ENCODE measurements around the gene AVL9.
"Not testable (repeated sequence)": the region's sequence is repeated elsewhere in the genome, so short reads cannot be mapped to it uniquely, and the experiment has no call there.

Gene AVL9

GRCh38 chr7:32611201-32612099 is 116.2 kb downstream of the AVL9 start:
- no peak for TF ChIP-seq ZNF274 (IDR thresholded peaks at IDR 0.05; ENCODE audit: low read depth, low read length)
- H3K4me3 ChIP-seq (ENCODE audit: low read length) = no peak overlapping the region

GRCh38 chr7:32616625-32617024 is 121.3 kb downstream of the AVL9 start:
- H3K4me3 ChIP-seq (ENCODE audit: low read length) = no peak overlapping the region
- TF ChIP-seq ZNF274 (IDR thresholded peaks at IDR 0.05; ENCODE audit: low read depth, low read length) = no peak

DNA sequence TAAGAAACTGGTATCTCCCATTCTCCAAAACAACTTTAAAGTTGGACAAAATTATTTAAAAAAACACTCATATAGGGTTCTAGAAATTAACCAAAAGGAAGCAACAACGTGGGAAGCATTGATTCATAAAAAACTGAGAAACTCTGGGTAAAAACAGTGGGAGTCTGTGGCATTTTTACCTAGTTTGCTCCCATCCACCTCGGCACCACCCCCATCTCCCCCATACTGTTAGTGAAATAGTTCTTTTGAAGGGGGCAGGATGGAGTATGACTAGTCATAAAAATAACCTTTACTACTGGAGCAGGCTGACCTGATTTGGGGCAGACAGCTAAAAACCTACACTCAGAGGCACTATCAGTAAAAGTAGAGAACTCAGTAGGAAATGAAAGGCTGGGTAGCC is 123.2 kb downstream of the AVL9 start:
- no peak for TF ChIP-seq ZNF274 (IDR thresholded peaks at IDR 0.05; ENCODE audit: low read depth, low read length)
- no peak overlapping the region for H3K4me3 ChIP-seq (ENCODE audit: low read length)

DNA sequence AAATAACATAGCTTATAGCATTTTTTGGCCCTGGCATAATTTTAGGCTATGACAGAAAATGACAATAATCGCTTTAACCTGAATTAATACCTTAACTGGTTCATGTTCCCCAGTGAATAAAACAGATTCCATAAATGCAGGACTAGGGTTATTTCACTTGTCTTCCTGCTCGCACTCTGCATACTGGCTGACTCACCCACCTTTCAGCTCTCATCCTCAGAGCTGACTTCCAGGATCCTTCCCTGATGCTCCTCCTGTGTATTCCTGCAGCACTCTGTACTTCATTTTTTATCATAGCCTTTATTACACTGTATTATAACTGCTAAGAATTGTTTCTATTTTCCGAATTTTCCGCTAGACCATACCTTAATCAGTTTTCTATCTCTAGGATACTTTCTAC is 123.7 kb downstream of the AVL9 start:
- no peak for TF ChIP-seq ZNF274 (IDR thresholded peaks at IDR 0.05; ENCODE audit: low read depth, low read length)
- H3K4me3 ChIP-seq (ENCODE audit: low read length) = no peak overlapping the region

GRCh38 chr7:32619416-32619815 is 124.1 kb downstream of the AVL9 start:
- not testable (repeated sequence) for H3K4me3 ChIP-seq (ENCODE audit: low read length)

- TF ChIP-seq ZNF274 (IDR thresholded peaks at IDR 0.05; ENCODE audit: low read depth, low read length) = no peak
- no peak overlapping the region for H3K4me3 ChIP-seq (ENCODE audit: low read length)
Measured at GRCh38 chr7:32631021-32631420, 135.7 kb downstream of the AVL9 start.

DNA sequence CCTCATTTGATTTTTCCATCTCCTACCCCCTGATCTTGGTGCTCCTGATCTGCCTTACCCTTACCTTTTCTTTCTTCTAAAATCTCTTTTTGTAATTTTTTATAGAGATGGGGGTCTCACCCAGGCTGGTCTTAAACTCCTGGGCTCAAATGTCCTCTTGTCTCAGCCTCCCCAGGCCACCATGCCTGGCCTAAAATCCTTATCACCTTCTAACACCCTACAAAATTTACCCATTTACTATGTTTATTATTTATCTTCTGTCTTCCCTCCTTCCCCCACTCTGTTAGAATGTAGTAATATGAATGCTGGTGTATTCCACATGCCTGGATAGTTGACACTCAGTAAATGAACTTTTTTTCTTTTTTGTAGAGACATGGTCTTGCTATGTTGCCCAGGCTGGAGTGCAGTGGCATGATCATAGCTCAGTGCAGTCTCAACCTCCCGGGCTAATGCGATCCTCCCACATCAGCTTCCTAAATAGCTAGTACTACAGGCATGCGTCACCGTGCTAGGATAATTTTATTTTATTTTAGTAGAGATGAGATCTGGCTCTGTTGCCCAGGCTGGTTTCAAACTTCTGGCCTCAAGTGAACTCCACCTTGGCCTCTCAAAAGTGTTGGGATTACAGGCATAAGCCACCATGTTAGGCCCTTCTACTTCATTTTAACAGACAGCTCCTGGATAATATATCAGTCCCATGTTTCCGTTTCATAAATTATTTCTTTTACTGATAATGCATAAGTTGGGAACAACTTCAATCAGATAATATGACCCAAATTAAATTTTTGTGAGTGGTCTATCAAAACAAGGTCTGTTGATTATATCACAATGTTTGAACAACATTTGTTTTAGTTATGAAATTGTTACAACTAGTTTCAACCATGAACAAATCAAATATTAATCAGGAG is 136.6 kb downstream of the AVL9 start:
- H3K4me3 ChIP-seq (ENCODE audit: low read length) = not testable (repeated sequence)

- not testable (repeated sequence) for H3K4me3 ChIP-seq (ENCODE audit: low read length)
Measured at GRCh38 chr7:32633446-32633845, 138.2 kb downstream of the AVL9 start.

DNA sequence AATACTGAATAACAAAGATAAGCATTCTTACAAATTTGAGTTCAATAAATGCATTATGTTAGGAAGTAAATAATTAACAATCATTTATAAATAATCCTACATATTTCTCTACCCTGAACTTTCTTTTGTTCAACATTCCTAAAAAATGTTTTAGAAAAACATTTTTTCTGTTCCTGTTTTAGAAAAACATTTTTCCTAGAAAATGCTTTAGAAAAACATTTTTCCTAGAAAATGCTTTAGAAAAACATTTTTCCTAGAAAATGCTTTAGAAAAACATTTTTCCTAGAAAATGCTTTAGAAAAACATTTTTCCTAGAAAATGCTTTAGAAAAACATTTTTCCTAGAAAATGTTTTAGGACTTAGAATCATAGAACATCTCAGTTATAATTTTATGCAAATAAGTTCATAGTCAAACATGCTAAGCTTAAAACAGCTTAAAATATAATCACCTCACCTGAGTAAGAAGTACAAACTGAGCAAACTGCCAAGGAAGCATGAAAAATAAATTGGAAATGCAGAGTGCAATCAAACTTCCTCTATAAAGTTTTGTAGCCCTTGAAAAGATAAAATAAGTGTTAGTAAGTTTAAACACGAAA is 139.6 kb downstream of the AVL9 start:
- H3K4me3 ChIP-seq (ENCODE audit: low read length) = not testable (repeated sequence)

- not testable (repeated sequence) for H3K4me3 ChIP-seq (ENCODE audit: low read length)
Measured at GRCh38 chr7:32636725-32637462, 141.6 kb downstream of the AVL9 start.

GRCh38 chr7:32637611-32638010 is 142.3 kb downstream of the AVL9 start:
- not testable (repeated sequence) for H3K4me3 ChIP-seq (ENCODE audit: low read length)

Data from GM08714 (cell line).